Raji (cell line): ENCODE results near the gene PRKG1.

Source experiments
- POLR2A ChIP-seq: IDR thresholded peaks from 2 replicates; pipeline ENCODE4 v1.6.1; 2011; ENCODE audit warnings: low read depth, low read length, control low read depth; ENCODE audit not compliant: insufficient read depth

PRKG1 gene

GRCh38 chr10:51687296-51687695, 613.0 kb downstream of the PRKG1 start:
- TF ChIP-seq POLR2A = no peak

GRCh38 chr10:51689536-51689935, 615.2 kb downstream of the PRKG1 start:
- no peak for TF ChIP-seq POLR2A

GRCh38 chr10:51691135-51691534, 616.8 kb downstream of the PRKG1 start:
- TF ChIP-seq POLR2A = no peak

GRCh38 chr10:51694086-51694768, 619.9 kb downstream of the PRKG1 start:
- no peak for TF ChIP-seq POLR2A

GRCh38 chr10:51696251-51696650, 622.0 kb downstream of the PRKG1 start:
- TF ChIP-seq POLR2A = no peak

- TF ChIP-seq POLR2A = no peak
These were observed 624.3 kb downstream of the PRKG1 start for GRCh38 chr10:51698473-51699063.

GRCh38 chr10:51699145-51699474, 624.8 kb downstream of the PRKG1 start:
- TF ChIP-seq POLR2A = no peak

GRCh38 chr10:51699475-51700227, 625.4 kb downstream of the PRKG1 start, which contains the start of gene CSTF2T:
Gene CSTF2T (minus strand): TSS chr10:51699595. CDS start chr10:51699549, 46 bp downstream.
- TF ChIP-seq POLR2A = peak; percentile 82

GRCh38 chr10:51700228-51700817, 626.0 kb downstream of the PRKG1 start:
- no peak for TF ChIP-seq POLR2A

GRCh38 chr10:51705774-51706173, 631.5 kb downstream of the PRKG1 start:
- no peak for TF ChIP-seq POLR2A

GRCh38 chr10:51706225-51706624, 631.9 kb downstream of the PRKG1 start:
- TF ChIP-seq POLR2A = no peak

- no peak for TF ChIP-seq POLR2A
These were observed 633.1 kb downstream of the PRKG1 start for GRCh38 chr10:51707392-51707791.

GRCh38 chr10:51707821-51708424, 633.6 kb downstream of the PRKG1 start:
- no peak for TF ChIP-seq POLR2A

GRCh38 chr10:51708609-51709008, 634.3 kb downstream of the PRKG1 start:
- TF ChIP-seq POLR2A = no peak

GRCh38 chr10:51709324-51709972, 635.2 kb downstream of the PRKG1 start:
- TF ChIP-seq POLR2A = no peak
